SK-N-SH treated with all-trans-retinoic acid at 6 μM for 48 hours (cell line): ENCODE measurements around the gene DYNC2I2.

Experiments used
- ATAC-seq: fragments of 200-7000 bp; cut with Tn5 transposase; 3 replicates; pipeline ENCODE4 v1.9.1; 2020; ENCODE audit warnings: mild to moderate bottlenecking, moderate library complexity
- ARNTL ChIP-seq: fragments of 450-650 bp; formaldehyde crosslinking; IDR thresholded peaks from 2 replicates; pipeline ENCODE4 v1.5.0; 2020; ENCODE audit warnings: low read depth, mild to moderate bottlenecking, moderate library complexity, borderline replicate concordance
- CREB5 ChIP-seq: fragments of 250-450 bp; sonication (Bioruptor Pico); IDR thresholded peaks from 2 replicates; pipeline ENCODE4 v1.5.1; 2020; ENCODE audit warnings: low read depth, mild to moderate bottlenecking, moderate library complexity
- CSDC2 ChIP-seq: fragments of 250-450 bp; sonication (Bioruptor Pico); IDR thresholded peaks from 2 replicates; pipeline ENCODE4 v1.5.0; 2020; ENCODE audit warnings: mild to moderate bottlenecking, moderate library complexity
- ESRRG ChIP-seq: fragments of 250-450 bp; sonication (Bioruptor Pico); IDR thresholded peaks from 2 replicates; pipeline ENCODE4 v1.6.1; 2021; ENCODE audit warnings: mild to moderate bottlenecking
- GLIS3 ChIP-seq: fragments of 250-450 bp; sonication (Bioruptor Pico); IDR thresholded peaks from 2 replicates; pipeline ENCODE4 v1.5.0; 2020; ENCODE audit warnings: mild to moderate bottlenecking, moderate library complexity
- ISL1 ChIP-seq: fragments of 250-450 bp; sonication (Bioruptor Pico); IDR thresholded peaks from 2 replicates; pipeline ENCODE4 v2.1.2; 2022; ENCODE audit warnings: mild to moderate bottlenecking, moderate library complexity
- OSR1 ChIP-seq: fragments of 250-450 bp; sonication (Bioruptor Pico); IDR thresholded peaks from 2 replicates; pipeline ENCODE4 v1.8.0; 2022; ENCODE audit warnings: moderate library complexity, mild to moderate bottlenecking, inconsistent platforms
- PPARA ChIP-seq: fragments of 250-450 bp; sonication (Bioruptor Pico); IDR thresholded peaks from 2 replicates; pipeline ENCODE4 v1.5.0; 2020; ENCODE audit warnings: mild to moderate bottlenecking, borderline replicate concordance
- SNAI2 ChIP-seq: fragments of 250-450 bp; sonication (Bioruptor Pico); IDR thresholded peaks from 2 replicates; pipeline ENCODE4 v1.5.0; 2020; ENCODE audit warnings: mild to moderate bottlenecking, moderate library complexity
- TCF4 ChIP-seq: fragments of 250-450 bp; sonication (Bioruptor Pico); IDR thresholded peaks from 2 replicates; pipeline ENCODE4 v1.8.0; 2021; ENCODE audit warnings: mild to moderate bottlenecking, moderate library complexity, borderline replicate concordance
- TOX ChIP-seq: fragments of 250-450 bp; sonication (Bioruptor Pico); IDR thresholded peaks from 2 replicates; pipeline ENCODE4 v1.8.0; 2021; ENCODE audit warnings: mild to moderate bottlenecking, moderate library complexity, borderline replicate concordance
- ZC3H10 ChIP-seq: fragments of 250-450 bp; sonication (Bioruptor Pico); IDR thresholded peaks from 2 replicates; pipeline ENCODE4 v1.5.1; 2021; ENCODE audit warnings: mild to moderate bottlenecking, moderate library complexity
- ZFP3 ChIP-seq: fragments of 250-450 bp; sonication (Bioruptor Pico); IDR thresholded peaks from 2 replicates; pipeline ENCODE4 v1.5.0; 2020; ENCODE audit warnings: mild to moderate bottlenecking, moderate library complexity
- ZFP30 ChIP-seq: fragments of 450-650 bp; formaldehyde crosslinking; IDR thresholded peaks from 2 replicates; pipeline ENCODE4 v1.5.0; 2022; ENCODE audit warnings: mild to moderate bottlenecking, moderate library complexity
- ZNF565 ChIP-seq: fragments of 450-650 bp; formaldehyde crosslinking; conservative IDR thresholded peaks from 2 replicates; pipeline ENCODE4 v1.5.0; 2020; ENCODE audit warnings: low read depth, mild to moderate bottlenecking, moderate library complexity
- ZNF8 ChIP-seq: fragments of 450-650 bp; formaldehyde crosslinking; IDR thresholded peaks from 2 replicates; pipeline ENCODE4 v1.5.0; 2020; ENCODE audit warnings: mild to moderate bottlenecking, moderate library complexity
- TF ChIP-seq, protein P1 (sequence below): fragments of 250-450 bp; sonication (Bioruptor Pico); IDR thresholded peaks from 2 replicates; pipeline ENCODE4 v1.8.0; 2020; ENCODE audit warnings: mild to moderate bottlenecking, moderate library complexity, borderline replicate concordance
- TF ChIP-seq, protein P2 (sequence below): fragments of 250-450 bp; sonication (Bioruptor Pico); IDR thresholded peaks from 2 replicates; pipeline ENCODE4 v1.8.0; 2021; ENCODE audit warnings: low read depth, mild to moderate bottlenecking, moderate library complexity, borderline replicate concordance
- TF ChIP-seq, protein P3 (sequence below): fragments of 250-450 bp; sonication (Bioruptor Pico); IDR thresholded peaks from 2 replicates; pipeline ENCODE4 v1.5.0; 2020; ENCODE audit warnings: mild to moderate bottlenecking, moderate library complexity
- TF ChIP-seq, protein P4 (sequence below): fragments of 250-450 bp; sonication (Bioruptor Pico); IDR thresholded peaks from 2 replicates; pipeline ENCODE4 v1.5.1; 2021; ENCODE audit warnings: mild to moderate bottlenecking, moderate library complexity

The DYNC2I2 gene

GRCh38 chr9:128657796-128658195 is 1.1 kb upstream of the DYNC2I2 start (continued):
- TF ChIP-seq, protein P1, sequence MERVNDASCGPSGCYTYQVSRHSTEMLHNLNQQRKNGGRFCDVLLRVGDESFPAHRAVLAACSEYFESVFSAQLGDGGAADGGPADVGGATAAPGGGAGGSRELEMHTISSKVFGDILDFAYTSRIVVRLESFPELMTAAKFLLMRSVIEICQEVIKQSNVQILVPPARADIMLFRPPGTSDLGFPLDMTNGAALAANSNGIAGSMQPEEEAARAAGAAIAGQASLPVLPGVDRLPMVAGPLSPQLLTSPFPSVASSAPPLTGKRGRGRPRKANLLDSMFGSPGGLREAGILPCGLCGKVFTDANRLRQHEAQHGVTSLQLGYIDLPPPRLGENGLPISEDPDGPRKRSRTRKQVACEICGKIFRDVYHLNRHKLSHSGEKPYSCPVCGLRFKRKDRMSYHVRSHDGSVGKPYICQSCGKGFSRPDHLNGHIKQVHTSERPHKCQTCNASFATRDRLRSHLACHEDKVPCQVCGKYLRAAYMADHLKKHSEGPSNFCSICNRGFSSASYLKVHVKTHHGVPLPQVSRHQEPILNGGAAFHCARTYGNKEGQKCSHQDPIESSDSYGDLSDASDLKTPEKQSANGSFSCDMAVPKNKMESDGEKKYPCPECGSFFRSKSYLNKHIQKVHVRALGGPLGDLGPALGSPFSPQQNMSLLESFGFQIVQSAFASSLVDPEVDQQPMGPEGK (CRISPR knock-in tag) = no peak
- no peak for TF ChIP-seq SNAI2 (CRISPR knock-in tag)
- TF ChIP-seq ZFP30 (CRISPR knock-in tag) = no peak
- no peak for TF ChIP-seq TOX (CRISPR knock-in tag)
- TF ChIP-seq ZNF565 (CRISPR knock-in tag) = no peak
- no peak for TF ChIP-seq ZFP3 (CRISPR knock-in tag)
- no peak for TF ChIP-seq ZC3H10
- no peak for TF ChIP-seq CREB5 (CRISPR knock-in tag)

- TF ChIP-seq, protein P2, sequence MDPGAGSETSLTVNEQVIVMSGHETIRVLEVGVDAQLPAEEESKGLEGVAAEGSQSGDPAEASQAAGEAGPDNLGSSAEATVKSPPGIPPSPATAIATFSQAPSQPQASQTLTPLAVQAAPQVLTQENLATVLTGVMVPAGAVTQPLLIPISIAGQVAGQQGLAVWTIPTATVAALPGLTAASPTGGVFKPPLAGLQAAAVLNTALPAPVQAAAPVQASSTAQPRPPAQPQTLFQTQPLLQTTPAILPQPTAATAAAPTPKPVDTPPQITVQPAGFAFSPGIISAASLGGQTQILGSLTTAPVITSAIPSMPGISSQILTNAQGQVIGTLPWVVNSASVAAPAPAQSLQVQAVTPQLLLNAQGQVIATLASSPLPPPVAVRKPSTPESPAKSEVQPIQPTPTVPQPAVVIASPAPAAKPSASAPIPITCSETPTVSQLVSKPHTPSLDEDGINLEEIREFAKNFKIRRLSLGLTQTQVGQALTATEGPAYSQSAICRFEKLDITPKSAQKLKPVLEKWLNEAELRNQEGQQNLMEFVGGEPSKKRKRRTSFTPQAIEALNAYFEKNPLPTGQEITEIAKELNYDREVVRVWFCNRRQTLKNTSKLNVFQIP (CRISPR knock-in tag) = no peak
- TF ChIP-seq ZC3H10 (no peak), TOX (CRISPR knock-in tag) (no peak), ESRRG (CRISPR knock-in tag) (no peak)
- TF ChIP-seq, protein P3, sequence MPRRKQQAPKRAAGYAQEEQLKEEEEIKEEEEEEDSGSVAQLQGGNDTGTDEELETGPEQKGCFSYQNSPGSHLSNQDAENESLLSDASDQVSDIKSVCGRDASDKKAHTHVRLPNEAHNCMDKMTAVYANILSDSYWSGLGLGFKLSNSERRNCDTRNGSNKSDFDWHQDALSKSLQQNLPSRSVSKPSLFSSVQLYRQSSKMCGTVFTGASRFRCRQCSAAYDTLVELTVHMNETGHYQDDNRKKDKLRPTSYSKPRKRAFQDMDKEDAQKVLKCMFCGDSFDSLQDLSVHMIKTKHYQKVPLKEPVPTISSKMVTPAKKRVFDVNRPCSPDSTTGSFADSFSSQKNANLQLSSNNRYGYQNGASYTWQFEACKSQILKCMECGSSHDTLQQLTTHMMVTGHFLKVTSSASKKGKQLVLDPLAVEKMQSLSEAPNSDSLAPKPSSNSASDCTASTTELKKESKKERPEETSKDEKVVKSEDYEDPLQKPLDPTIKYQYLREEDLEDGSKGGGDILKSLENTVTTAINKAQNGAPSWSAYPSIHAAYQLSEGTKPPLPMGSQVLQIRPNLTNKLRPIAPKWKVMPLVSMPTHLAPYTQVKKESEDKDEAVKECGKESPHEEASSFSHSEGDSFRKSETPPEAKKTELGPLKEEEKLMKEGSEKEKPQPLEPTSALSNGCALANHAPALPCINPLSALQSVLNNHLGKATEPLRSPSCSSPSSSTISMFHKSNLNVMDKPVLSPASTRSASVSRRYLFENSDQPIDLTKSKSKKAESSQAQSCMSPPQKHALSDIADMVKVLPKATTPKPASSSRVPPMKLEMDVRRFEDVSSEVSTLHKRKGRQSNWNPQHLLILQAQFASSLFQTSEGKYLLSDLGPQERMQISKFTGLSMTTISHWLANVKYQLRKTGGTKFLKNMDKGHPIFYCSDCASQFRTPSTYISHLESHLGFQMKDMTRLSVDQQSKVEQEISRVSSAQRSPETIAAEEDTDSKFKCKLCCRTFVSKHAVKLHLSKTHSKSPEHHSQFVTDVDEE (CRISPR knock-in tag) = no peak
- no peak for ATAC-seq
These were observed 677 bp upstream of the DYNC2I2 start for GRCh38 chr9:128657344-128657704.

GRCh38 chr9:128654481-128654880 is 2.2 kb downstream of the DYNC2I2 start:
- TF ChIP-seq CSDC2 (CRISPR knock-in tag) (no peak), ZNF8 (CRISPR knock-in tag) (no peak), GLIS3 (CRISPR knock-in tag) (no peak), TOX (CRISPR knock-in tag) (no peak), OSR1 (CRISPR knock-in tag) (no peak), ESRRG (CRISPR knock-in tag) (no peak), TCF4 (CRISPR knock-in tag) (no peak), PPARA (no peak), ZFP30 (CRISPR knock-in tag) (no peak), ARNTL (no peak), ISL1 (CRISPR knock-in tag) (no peak), ZNF565 (CRISPR knock-in tag) (no peak), ZC3H10 (no peak)
- TF ChIP-seq, protein P2 (CRISPR knock-in tag) = no peak
- TF ChIP-seq, protein P3 (CRISPR knock-in tag) = no peak
- TF ChIP-seq, protein P4, sequence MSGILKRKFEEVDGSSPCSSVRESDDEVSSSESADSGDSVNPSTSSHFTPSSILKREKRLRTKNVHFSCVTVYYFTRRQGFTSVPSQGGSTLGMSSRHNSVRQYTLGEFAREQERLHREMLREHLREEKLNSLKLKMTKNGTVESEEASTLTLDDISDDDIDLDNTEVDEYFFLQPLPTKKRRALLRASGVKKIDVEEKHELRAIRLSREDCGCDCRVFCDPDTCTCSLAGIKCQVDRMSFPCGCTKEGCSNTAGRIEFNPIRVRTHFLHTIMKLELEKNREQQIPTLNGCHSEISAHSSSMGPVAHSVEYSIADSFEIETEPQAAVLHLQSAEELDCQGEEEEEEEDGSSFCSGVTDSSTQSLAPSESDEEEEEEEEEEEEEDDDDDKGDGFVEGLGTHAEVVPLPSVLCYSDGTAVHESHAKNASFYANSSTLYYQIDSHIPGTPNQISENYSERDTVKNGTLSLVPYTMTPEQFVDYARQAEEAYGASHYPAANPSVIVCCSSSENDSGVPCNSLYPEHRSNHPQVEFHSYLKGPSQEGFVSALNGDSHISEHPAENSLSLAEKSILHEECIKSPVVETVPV (CRISPR knock-in tag) = no peak
- TF ChIP-seq, protein P1 (CRISPR knock-in tag) = no peak

More at GRCh38 chr9:128654481-128654880, 2.2 kb downstream of the DYNC2I2 start:
- ATAC-seq = no peak
